Prostate gland (tissue), 2 donors: ENCODE measurements around the gene GABBR2.

Experiments
- CTCF ChIP-seq, 4 experiments: fragments of 200-600 bp in 2 of 4; fragments of 450-650 bp in 2 of 4; sonication (generic) in 2 of 4; IDR thresholded peaks; 1 replicate in 3 of 4; 2 replicates in 1 of 4; pipeline ENCODE4 v1.5.1; 2016 to 2019; ENCODE audit warnings: antibody characterized with exemption in 4 of 4, mild to moderate bottlenecking in 2 of 4, moderate library complexity in 2 of 4
- POLR2A ChIP-seq: fragments of 450-650 bp; IDR thresholded peaks from one replicate; pipeline ENCODE4 v1.6.1; 2016; ENCODE audit warnings: antibody characterized with exemption, mild to moderate bottlenecking

GRCh38 chr9:98732801-98733200 is 24.1 kb upstream of the GABBR2 start:
- TF ChIP-seq CTCF (IDR thresholded peaks at IDR 0.05) (no peak), POLR2A (no peak)
